Measurements from ENCODE around the gene CELA1.

The CELA1 gene

GRCh38 chr12:51346581-51346980 lies at the start of gene CELA1:
Gene CELA1, minus strand, starts transcription at chr12:51346679. Its CDS starts 41 bp downstream, at chr12:51346638.
- intact Hi-C loops (cut with micrococcal nuclease): no loop called here
- H3K27ac Mint-ChIP-seq: no peak within 1 kb of the TSS
- H3K4me1 Mint-ChIP-seq (ENCODE audit: low read depth): peaks cover 5% of the 10 kb centered on the region
- H3K27me3 Mint-ChIP-seq: peaks cover 8% of the 10 kb centered on the region
- H3K36me3 Mint-ChIP-seq (ENCODE audit: low read depth): no peaks in the 10 kb centered on the region
- no peak within 1 kb of the TSS for H3K4me3 Mint-ChIP-seq
- no peaks in the 10 kb centered on the region for H3K9me3 Mint-ChIP-seq

DNA sequence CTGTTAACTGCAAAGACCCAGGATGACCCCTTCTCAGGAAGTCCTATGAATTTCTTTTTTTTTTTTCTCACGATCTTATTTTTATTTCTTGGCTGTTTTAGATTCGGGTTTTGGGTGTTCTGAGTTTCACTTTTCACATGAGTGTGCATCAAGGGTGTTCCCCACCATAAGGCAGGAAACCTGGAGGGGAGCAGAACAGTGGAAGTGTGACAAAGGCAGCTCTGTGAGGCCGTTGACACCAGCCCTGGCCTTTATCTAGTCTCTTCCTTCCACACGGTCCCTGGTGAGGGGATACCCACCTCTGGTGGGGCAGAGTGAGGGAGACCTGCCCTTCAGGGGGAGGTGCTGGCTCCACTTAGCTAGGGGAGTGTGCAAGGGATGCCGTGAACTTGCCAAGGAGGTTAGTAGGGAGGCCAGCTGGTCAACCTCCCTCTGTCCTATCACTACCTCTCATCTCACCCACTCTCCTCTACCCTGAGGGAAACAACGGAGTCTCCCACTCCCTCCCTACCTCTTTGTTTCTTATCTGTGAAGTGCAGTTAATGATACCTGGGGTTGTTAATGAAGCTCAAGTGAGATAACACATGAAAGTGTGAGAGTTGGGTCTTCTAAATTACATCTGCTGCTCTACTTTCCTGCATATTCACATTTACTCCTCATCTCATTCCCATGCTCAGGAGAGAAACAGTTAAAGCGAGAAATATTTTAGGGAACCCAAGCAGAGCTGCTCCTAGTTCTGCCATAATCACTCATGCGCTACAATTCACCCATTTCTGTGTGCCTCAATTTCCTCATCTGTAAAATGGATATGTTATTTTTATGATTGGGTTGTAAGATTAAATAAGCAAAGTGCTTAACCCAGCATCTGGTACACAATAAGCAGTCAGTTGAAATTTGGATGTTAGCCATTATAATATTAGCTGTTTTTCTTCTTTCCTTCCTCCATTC lies 49.1 kb upstream of the CELA1 start:
- H3K9me3 Mint-ChIP-seq: no peaks in the 10 kb centered on the region
- H3K27ac Mint-ChIP-seq: peak overlapping the region; percentile 69
- H3K4me3 Mint-ChIP-seq: no peak overlapping the region
- intact Hi-C loops (cut with micrococcal nuclease): no loop called here
- no peaks in the 10 kb centered on the region for H3K27me3 Mint-ChIP-seq
- H3K36me3 Mint-ChIP-seq (ENCODE audit: low read depth): peaks cover 8% of the 10 kb centered on the region
- H3K4me1 Mint-ChIP-seq (ENCODE audit: low read depth): peaks cover 60% of the 10 kb centered on the region

DNA sequence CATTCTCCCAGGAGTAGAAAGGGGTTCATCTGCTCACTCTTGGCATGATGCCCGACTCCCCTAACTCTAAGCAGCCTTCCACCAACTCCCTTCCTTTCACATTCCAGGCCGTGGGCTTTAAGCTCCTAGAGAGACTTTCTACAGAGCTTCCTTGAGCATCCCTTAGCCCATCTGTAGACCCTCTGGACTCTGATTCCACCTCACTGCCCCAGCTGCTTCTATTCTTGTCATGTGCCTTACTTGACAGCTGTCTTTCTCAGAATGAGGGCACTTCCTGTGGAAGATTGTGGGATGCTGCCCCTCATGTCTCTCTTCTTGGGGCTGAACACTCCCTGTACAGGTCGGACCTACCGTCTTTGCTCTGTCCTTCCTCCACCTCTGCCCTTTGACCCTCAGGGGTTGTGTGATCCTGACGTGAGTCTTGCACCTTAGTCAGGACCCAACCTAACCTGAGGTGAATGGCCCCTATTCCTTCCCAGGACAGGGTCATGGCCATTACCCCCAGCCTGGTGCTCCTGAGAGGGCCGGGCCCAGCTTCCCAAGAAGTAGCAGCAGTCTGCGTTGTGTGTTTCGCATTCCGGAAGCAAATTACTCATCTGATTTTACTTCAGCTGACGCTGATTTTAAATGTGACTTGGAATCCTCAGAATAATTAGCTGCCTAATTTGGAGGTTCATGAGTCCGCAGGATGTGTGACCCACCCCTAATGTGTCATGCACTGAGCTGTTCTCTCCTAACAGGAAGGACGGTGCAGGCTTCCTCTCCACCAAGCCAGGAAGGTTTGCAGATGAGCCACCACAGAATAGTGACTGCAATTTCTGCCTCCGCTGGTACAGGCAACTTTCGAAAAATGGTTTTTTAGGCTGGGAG lies 47.4 kb upstream of the CELA1 start:
- H3K9me3 Mint-ChIP-seq: no peaks in the 10 kb centered on the region
- H3K4me3 Mint-ChIP-seq: peak overlapping the region; percentile 46
- H3K27me3 Mint-ChIP-seq: no peaks in the 10 kb centered on the region
- peaks cover 8% of the 10 kb centered on the region for H3K36me3 Mint-ChIP-seq (ENCODE audit: low read depth)
- intact Hi-C loops (cut with micrococcal nuclease): no loop called here
- peaks cover 76% of the 10 kb centered on the region for H3K4me1 Mint-ChIP-seq (ENCODE audit: low read depth)
- H3K27ac Mint-ChIP-seq: peak overlapping the region; percentile 96

GRCh38 chr12:51392556-51393237 lies 46.2 kb upstream of the CELA1 start:
- H3K27me3 Mint-ChIP-seq: no peaks in the 10 kb centered on the region
- H3K27ac Mint-ChIP-seq: peak overlapping the region; percentile 96
- peaks cover 8% of the 10 kb centered on the region for H3K36me3 Mint-ChIP-seq (ENCODE audit: low read depth)
- H3K9me3 Mint-ChIP-seq: no peaks in the 10 kb centered on the region
- H3K4me3 Mint-ChIP-seq: peak overlapping the region; percentile 94
- intact Hi-C loops (cut with micrococcal nuclease): no loop called here
- peaks cover 77% of the 10 kb centered on the region for H3K4me1 Mint-ChIP-seq (ENCODE audit: low read depth)

- intact Hi-C loops (cut with micrococcal nuclease): no loop called here
- peak within 1 kb of the TSS; percentile 96 for H3K27ac Mint-ChIP-seq
- no peaks in the 10 kb centered on the region for H3K27me3 Mint-ChIP-seq
- peaks cover 77% of the 10 kb centered on the region for H3K4me1 Mint-ChIP-seq (ENCODE audit: low read depth)
- peaks cover 8% of the 10 kb centered on the region for H3K36me3 Mint-ChIP-seq (ENCODE audit: low read depth)
- H3K9me3 Mint-ChIP-seq: no peaks in the 10 kb centered on the region
- peak within 1 kb of the TSS; percentile 94 for H3K4me3 Mint-ChIP-seq
Observed at GRCh38 chr12:51391283-51392123, 45.0 kb upstream of the CELA1 start, which contains the start of gene GALNT6. Gene GALNT6, minus strand, starts transcription at chr12:51391406. Its CDS starts 11,625 bp downstream, at chr12:51379781.

- intact Hi-C loops (cut with micrococcal nuclease): no loop called here
- Mint-ChIP-seq H3K36me3 (ENCODE audit: low read depth) (peaks cover 8% of the 10 kb centered on the region), H3K27me3 (no peaks in the 10 kb centered on the region), H3K9me3 (no peaks in the 10 kb centered on the region), H3K4me3 (peak overlapping the region; percentile 94), H3K4me1 (ENCODE audit: low read depth) (peaks cover 72% of the 10 kb centered on the region), H3K27ac (peak overlapping the region; percentile 96)
Observed at GRCh38 chr12:51390891-51391282, 44.4 kb upstream of the CELA1 start.

GRCh38 chr12:51390457-51390856 lies 44.0 kb upstream of the CELA1 start:
- intact Hi-C loops (cut with micrococcal nuclease): no loop called here
- peak overlapping the region; percentile 96 for H3K27ac Mint-ChIP-seq
- H3K4me3 Mint-ChIP-seq: peak overlapping the region; percentile 94
- H3K9me3 Mint-ChIP-seq: no peaks in the 10 kb centered on the region
- H3K4me1 Mint-ChIP-seq (ENCODE audit: low read depth): peaks cover 68% of the 10 kb centered on the region
- H3K27me3 Mint-ChIP-seq: no peaks in the 10 kb centered on the region
- peaks cover 8% of the 10 kb centered on the region for H3K36me3 Mint-ChIP-seq (ENCODE audit: low read depth)

- Mint-ChIP-seq H3K27me3 (no peaks in the 10 kb centered on the region), H3K9me3 (no peaks in the 10 kb centered on the region), H3K4me1 (ENCODE audit: low read depth) (peaks cover 60% of the 10 kb centered on the region), H3K36me3 (ENCODE audit: low read depth) (peaks cover 8% of the 10 kb centered on the region), H3K4me3 (no peak overlapping the region), H3K27ac (no peak overlapping the region)
- intact Hi-C loops (cut with micrococcal nuclease): no loop called here
Observed at GRCh38 chr12:51389302-51389999, 43.0 kb upstream of the CELA1 start.

DNA sequence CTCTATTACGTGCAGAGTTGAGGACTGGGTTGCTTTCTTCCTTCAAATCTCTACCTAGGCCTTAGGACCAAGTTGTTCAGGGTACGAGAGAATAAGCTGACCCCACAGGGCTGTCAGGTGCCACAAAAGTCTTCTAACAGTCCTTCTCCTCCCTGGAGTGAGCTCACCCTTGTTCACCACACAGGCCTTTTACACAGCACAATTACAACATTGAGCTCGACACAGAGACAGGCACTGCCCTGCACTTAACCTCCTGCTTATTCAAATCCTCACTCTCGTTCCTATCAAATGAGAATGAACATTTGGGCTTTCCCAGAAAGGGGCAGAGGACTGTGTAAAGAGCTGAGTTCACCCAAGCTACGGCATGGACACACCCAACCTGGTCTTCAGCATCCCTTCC lies 42.4 kb upstream of the CELA1 start:
- peak overlapping the region; percentile 7 for H3K4me3 Mint-ChIP-seq
- peaks cover 15% of the 10 kb centered on the region for H3K36me3 Mint-ChIP-seq (ENCODE audit: low read depth)
- intact Hi-C loops (cut with micrococcal nuclease): no loop called here
- no peaks in the 10 kb centered on the region for H3K9me3 Mint-ChIP-seq
- H3K27ac Mint-ChIP-seq: peak overlapping the region; percentile 78
- H3K27me3 Mint-ChIP-seq: no peaks in the 10 kb centered on the region
- H3K4me1 Mint-ChIP-seq (ENCODE audit: low read depth): peaks cover 54% of the 10 kb centered on the region

DNA sequence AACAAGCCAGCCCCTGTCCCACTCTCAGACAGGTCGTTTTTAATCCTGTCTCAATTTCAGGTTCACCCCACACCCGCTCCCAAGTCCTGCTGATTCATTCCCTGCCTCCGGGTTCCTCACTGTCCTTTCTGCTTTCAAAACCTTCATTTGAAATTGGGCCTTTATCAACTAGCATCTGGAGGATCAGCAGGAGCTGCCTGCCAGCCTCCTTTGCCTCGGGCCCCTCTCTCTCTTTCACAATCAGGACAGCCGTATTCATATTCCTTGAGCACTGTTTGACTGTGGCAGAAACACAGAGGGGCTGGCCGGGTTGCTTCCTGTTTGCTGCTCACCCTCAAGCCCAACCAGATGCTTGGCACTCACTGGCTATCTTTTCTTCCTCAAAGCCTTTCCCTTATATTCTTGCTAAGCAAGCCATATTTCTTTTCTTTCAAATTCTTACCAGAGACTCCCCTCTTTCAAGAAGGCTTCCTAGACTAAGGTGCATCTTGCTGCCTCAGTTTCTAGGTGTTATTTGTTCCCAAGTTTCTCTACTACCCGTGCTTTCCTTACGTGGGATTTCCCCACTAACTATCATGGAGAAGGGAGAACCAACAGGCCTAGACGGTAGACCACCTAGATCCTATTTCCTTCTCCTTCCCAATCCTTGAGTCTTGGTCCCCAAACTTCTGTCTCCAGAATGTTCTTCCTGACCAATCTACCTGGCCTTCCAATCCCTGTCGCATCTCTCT lies 41.8 kb upstream of the CELA1 start:
- peak overlapping the region; percentile 78 for H3K27ac Mint-ChIP-seq
- H3K27me3 Mint-ChIP-seq: no peaks in the 10 kb centered on the region
- H3K4me1 Mint-ChIP-seq (ENCODE audit: low read depth): peaks cover 48% of the 10 kb centered on the region
- H3K4me3 Mint-ChIP-seq: peak overlapping the region; percentile 54
- peaks cover 21% of the 10 kb centered on the region for H3K36me3 Mint-ChIP-seq (ENCODE audit: low read depth)
- H3K9me3 Mint-ChIP-seq: no peaks in the 10 kb centered on the region
- intact Hi-C loops (cut with micrococcal nuclease): no loop called here

DNA sequence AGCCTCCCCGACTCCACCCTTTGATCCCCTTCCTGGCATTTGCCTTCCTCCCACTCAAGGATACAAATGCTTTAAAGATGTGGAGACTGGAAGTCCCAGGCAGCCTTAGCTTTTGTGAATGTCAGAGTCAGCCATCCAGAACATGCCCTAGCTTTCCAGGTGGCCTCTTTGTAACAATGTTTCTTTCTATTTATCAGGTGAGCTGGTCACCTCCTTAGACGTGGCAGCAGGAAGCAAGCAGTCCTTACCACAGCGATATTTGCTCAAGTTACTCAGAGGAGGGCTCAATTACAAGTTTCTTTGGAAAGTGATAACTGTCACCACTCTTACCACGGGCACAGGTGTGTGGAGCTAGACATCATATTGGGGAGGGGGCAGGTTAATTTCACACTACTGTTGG lies 39.9 kb upstream of the CELA1 start:
- intact Hi-C loops (cut with micrococcal nuclease): no loop called here
- Mint-ChIP-seq H3K4me1 (ENCODE audit: low read depth) (peaks cover 41% of the 10 kb centered on the region), H3K27me3 (no peaks in the 10 kb centered on the region), H3K27ac (no peak overlapping the region), H3K36me3 (ENCODE audit: low read depth) (peaks cover 37% of the 10 kb centered on the region), H3K4me3 (no peak overlapping the region), H3K9me3 (no peaks in the 10 kb centered on the region)

GRCh38 chr12:51383269-51383905 lies 36.9 kb upstream of the CELA1 start:
- no peaks in the 10 kb centered on the region for H3K27me3 Mint-ChIP-seq
- H3K4me3 Mint-ChIP-seq: no peak overlapping the region
- H3K27ac Mint-ChIP-seq: no peak overlapping the region
- H3K36me3 Mint-ChIP-seq (ENCODE audit: low read depth): peaks cover 58% of the 10 kb centered on the region
- intact Hi-C loops (cut with micrococcal nuclease): no loop called here
- H3K9me3 Mint-ChIP-seq: no peaks in the 10 kb centered on the region
- H3K4me1 Mint-ChIP-seq (ENCODE audit: low read depth): peaks cover 22% of the 10 kb centered on the region

Measured in dendritic cell treated with granulocyte-macrophage colony-stimulating factor and Interleukin-4, amounts not matched to agents 40 ng/mL and 50 ng/mL, for 4 days (primary cell).